Heart right ventricle (tissue), 16 donors: Measurements from ENCODE around the gene IL36B. TPM values are rescaled to one million over a fixed set of nuclear protein-coding genes. Genes with fewer than 3 reads are reported as not detected.

Experiments
- ATAC-seq, 8 donors: fragments of 200-7000 bp; cut with Tn5 transposase; one replicate each; pipeline ENCODE4 v1.9.1; 2020; ENCODE audit warnings: mild to moderate bottlenecking in 8 of 8, moderate library complexity in 8 of 8, moderate number of reproducible peaks in 1 of 8
- DNase-seq, 2 donors: peaks; one replicate each; pipeline ENCODE4 v3.0.0-alpha.2; 2020
- H3K27ac ChIP-seq, 10 donors: fragments of 200-600 bp; sonication (generic) in 2 of 10; one replicate each; pipeline versions ENCODE4 v1.5.0 to v1.8.0; 2020 to 2022; ENCODE audit warnings: mild to moderate bottlenecking in 3 of 10
- H3K27me3 ChIP-seq, 7 donors: fragments of 200-600 bp; one replicate each; pipeline ENCODE4 v1.8.0; 2021 to 2022; ENCODE audit warnings: mild to moderate bottlenecking in 2 of 7
- H3K36me3 ChIP-seq, 9 donors: fragments of 200-600 bp; sonication (generic) in 1 of 9; one replicate each; pipeline versions ENCODE4 v1.5.0 to v1.8.0; 2020 to 2022; ENCODE audit warnings: mild to moderate bottlenecking in 2 of 9
- H3K4me1 ChIP-seq, 9 donors: fragments of 200-600 bp; sonication (generic) in 1 of 9; one replicate each; pipeline versions ENCODE4 v1.5.0 to v1.8.0; 2020 to 2022; ENCODE audit warnings: mild to moderate bottlenecking in 4 of 9
- H3K4me3 ChIP-seq, 10 donors: fragments of 200-600 bp; sonication (generic) in 2 of 10; one replicate each; pipeline versions ENCODE4 v1.5.0 to v1.8.0; 2020 to 2022; ENCODE audit warnings: mild to moderate bottlenecking in 7 of 10, moderate library complexity in 2 of 10
- H3K9me3 ChIP-seq, 11 donors: fragments of 200-600 bp in 10 of 11; sonication (generic) in 2 of 11; one replicate each; pipeline versions ENCODE4 v1.5.0 to v1.8.0; 2013 to 2022; ENCODE audit warnings: mild to moderate bottlenecking in 2 of 11, control low read depth in 1 of 11, moderate library complexity in 1 of 11
- WGBS, 2 donors: extraction: QIAGEN DNeasy Blood & Tissue Kit; methylation state at CpG; one replicate each; pipeline ENCODE4 v1.1.7; 2013; ENCODE audit warnings: inconsistent platforms in 1 of 2; 5-methylcytosine and 5-hydroxymethylcytosine counted together
- intact Hi-C, 10 donors: fragments of 100-400 bp; cut with DNase I; formaldehyde crosslinking; loops; one replicate each; pipeline versions ENCODE4 v1.11.1 to v1.14.2; 2022
- polyA plus RNA-seq, 2 donors: library from polyadenylated mRNA; stranded (reverse); fragments of 200-250 nt; gene quantifications; one replicate each; pipeline ENCODE4 v1.2.3, GENCODE V29; 2013
- total RNA-seq, 10 donors: library from RNA; stranded (reverse); fragmentation: NEBNext Ultra II Directional in 3 of 10; extraction: Animal tissue kit (Norgen Biotek cat#: 25700) in 3 of 10; gene quantifications; one replicate each; pipeline versions ENCODE4 v1.2.1 to v1.2.4, GENCODE V29; 2021 to 2023
- TF ChIP-seq, protein P1 (sequence below), 9 donors: fragments of 200-600 bp; sonication (generic) in 2 of 9; IDR thresholded peaks; one replicate each; pipeline versions ENCODE4 v1.5.0 to v1.8.0; 2021 to 2022; ENCODE audit warnings: antibody characterized with exemption in 9 of 9, mild to moderate bottlenecking in 5 of 9, moderate library complexity in 1 of 9
- donor health status: Arrhythmogenic right ventricular cardiomyopathy.
- donor health status: ischemic (EF 13 %, LVEDD 7.1; RV severe dilation, severe dysfunction).
- donor health status: healthy with polysubstance abuse.
- donor health status: DM: no; HTN: yes; CAD: no.
- donor health status: DM: no; HTN: no; CAD: no.
- donor health status: ischemic (EF 25% LVEDD 6.9; RV normal size, moderate dysfunction).
- donor health status: ischemic (EF 25% LVEDD 5.7; RV mildly dilated, moderate dysfunction).
- donor health status: healthy.
- donor health status: DM: yes; HTN: yes; CAD: no.
- donor health status: Ischemic cardiomyopathy.
- donor health status: ischemic (EF 35%, LVEDD 5.7; RV mildly dilated, moderate dysfunction).
- donor health status: nonischemic (EF 11% LVEDD 7.7; RV severe dilation, severe dysfunction).
- donor health status: DM: yes; HTN: yes; CAD: no.
- donor health status: PGD.
- donor health status: ischemic (EF 29% LVEDD 5.4; RV normal size, mild dysfunction).
- donor health status: nonischemic (EF 23%, LVEDD 6.1; RV moderate dilation, normal function).

The IL36B gene
- total and polyA plus RNA-seq, 12 donors = not detected

DNA sequence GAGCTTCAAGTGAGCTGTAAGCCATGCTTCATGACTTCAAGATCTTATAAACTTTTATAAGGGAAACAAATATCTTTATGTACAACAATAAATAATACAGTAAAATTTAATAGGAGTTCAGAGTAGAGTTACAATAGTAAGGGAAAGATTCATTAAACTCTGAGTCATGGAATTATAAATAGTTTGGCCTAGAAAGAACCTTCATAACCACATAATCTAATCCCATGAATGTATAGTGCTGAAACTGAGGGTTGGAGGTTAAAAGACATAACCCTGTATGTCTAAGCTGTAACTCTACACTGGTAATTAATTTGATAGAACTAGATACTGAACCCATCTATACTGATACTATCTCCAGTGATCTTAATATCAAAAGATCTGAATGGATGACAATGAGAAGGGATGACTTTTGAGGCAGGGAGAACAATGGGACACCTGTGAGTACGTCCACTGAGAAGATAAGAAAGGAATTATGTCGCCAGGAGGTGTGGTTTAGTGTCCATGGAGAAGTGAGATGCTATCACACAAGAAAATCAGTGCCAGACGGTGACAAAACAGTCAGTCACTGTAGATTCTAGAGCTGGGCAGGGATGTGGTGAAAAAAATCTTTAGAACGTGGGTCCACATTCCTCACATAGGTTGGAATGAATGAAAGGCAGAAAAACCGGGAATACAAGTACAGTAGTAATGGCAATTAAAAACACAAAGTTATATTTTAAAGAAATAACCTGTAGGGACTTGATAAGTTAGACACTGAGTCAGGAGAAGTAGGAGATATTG is 16.2 kb upstream of the IL36B start:
- intact Hi-C loops = no loop called here
- no peaks in the 10 kb centered on the region for H3K36me3 ChIP-seq
- H3K4me1 ChIP-seq = peaks cover 0 to 7% (median 0%) of the 10 kb centered on the region in 9 donors
- TF ChIP-seq, protein P1, sequence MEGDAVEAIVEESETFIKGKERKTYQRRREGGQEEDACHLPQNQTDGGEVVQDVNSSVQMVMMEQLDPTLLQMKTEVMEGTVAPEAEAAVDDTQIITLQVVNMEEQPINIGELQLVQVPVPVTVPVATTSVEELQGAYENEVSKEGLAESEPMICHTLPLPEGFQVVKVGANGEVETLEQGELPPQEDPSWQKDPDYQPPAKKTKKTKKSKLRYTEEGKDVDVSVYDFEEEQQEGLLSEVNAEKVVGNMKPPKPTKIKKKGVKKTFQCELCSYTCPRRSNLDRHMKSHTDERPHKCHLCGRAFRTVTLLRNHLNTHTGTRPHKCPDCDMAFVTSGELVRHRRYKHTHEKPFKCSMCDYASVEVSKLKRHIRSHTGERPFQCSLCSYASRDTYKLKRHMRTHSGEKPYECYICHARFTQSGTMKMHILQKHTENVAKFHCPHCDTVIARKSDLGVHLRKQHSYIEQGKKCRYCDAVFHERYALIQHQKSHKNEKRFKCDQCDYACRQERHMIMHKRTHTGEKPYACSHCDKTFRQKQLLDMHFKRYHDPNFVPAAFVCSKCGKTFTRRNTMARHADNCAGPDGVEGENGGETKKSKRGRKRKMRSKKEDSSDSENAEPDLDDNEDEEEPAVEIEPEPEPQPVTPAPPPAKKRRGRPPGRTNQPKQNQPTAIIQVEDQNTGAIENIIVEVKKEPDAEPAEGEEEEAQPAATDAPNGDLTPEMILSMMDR (IDR thresholded peaks at IDR 0.05) = no peak
- ATAC-seq = no peak
- DNase-seq = no peak
- 39 to 44% methylated on average over 5 of the region's 5 CpGs for WGBS, 2 donors
- H3K9me3 ChIP-seq = no peaks in the 10 kb centered on the region
- no peaks in the 10 kb centered on the region for H3K27me3 ChIP-seq
- H3K4me3 ChIP-seq = no peak overlapping the region
- no peak overlapping the region for H3K27ac ChIP-seq

DNA sequence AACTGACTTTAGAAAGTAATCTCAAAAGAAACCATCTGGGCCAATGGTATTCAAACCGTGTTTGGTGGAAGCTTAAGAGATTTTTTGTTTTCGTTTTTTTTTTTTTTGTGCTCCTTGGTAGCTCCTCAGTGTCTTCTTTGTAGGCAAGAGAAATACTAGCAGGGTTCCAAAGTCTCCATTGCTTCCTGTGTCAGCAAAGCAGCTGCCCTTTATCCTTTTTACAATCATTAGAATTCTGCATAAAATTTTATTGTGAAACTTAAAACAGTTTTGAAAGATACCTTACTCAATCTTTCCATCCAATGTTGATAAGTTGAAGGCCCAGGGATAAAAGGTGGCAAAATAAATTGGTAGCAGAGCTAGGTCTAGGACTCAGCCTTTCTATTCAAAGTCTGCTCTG is 15.6 kb upstream of the IL36B start:
- Histone ChIP-seq H3K27ac (no peak overlapping the region), H3K27me3 (no peaks in the 10 kb centered on the region), H3K4me3 (no peak overlapping the region), H3K4me1 (peaks cover 0 to 1% (median 0%) of the 10 kb centered on the region in 9 donors), H3K36me3 (no peaks in the 10 kb centered on the region), H3K9me3 (no peaks in the 10 kb centered on the region)
- 66 to 76% methylated on average over 2 of the region's 2 CpGs for whole genome bisulfite sequencing, 2 donors
- DNase-seq (no peak), ATAC-seq (no peak)
- intact Hi-C loops = no loop called here
- TF ChIP-seq, protein P1 (IDR thresholded peaks at IDR 0.05) = no peak

DNA sequence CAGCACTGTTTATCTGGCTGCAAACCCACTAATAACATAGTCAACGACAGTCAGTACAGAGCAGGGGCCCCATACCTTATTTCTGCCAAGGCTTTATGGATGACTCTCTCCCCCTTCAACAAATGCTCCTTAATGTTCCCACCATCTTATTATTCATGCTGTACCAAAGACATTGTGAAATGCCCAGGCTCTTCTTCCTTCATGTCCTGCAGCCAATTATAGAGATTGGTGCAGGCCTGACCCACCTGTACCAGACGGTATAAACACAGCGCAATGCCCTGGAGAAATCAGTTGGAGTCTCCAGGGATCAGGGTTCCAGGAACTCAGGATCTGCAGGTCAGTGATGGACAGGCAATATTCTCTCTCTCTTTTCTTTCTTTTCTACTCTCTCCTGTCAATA is 15.0 kb upstream of the IL36B start, which contains the start of gene IL1F10:
Gene IL1F10, plus strand, starts transcription at position 290 of the 400 bp plus-strand sequence. CDS start 4,769 bp downstream, outside the sequence.
- TF ChIP-seq, protein P1 (IDR thresholded peaks at IDR 0.05) = no peak
- H3K36me3 ChIP-seq = no peaks in the 10 kb centered on the region
- H3K4me3 ChIP-seq = no peak within 1 kb of the TSS
- intact Hi-C loops = no loop called here
- no peaks in the 10 kb centered on the region for H3K4me1 ChIP-seq
- peaks cover 0 to under 1% (median 0%) of the 10 kb centered on the region in 7 donors for H3K27me3 ChIP-seq
- 84 to 87% methylated on average over 3 of the region's 3 CpGs for WGBS, 2 donors
- DNase-seq (no peak), ATAC-seq (no peak)
- H3K27ac ChIP-seq = no peak within 1 kb of the TSS
- H3K9me3 ChIP-seq = no peaks in the 10 kb centered on the region

DNA sequence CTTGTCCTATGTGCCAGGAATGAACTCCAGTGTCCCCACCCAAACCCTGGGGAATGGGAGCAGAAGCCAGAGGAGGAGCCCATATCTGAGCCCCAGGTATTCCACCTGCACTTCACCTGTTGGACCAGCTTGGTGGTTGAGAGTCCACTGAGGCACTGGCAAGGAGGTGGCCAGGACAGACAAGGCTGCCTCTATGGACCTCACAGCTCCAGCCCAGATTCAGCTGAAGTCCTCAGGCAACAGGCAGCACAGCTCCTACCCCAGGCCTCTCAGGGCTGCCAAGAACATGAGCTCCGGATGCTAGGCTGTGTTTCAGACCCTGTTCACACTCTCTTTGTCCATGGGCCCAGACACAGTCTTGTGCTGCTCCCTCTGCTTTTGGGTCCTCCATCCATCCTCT is 12.2 kb upstream of the IL36B start:
- no peaks in the 10 kb centered on the region for H3K9me3 ChIP-seq
- 74 to 78% methylated on average over 1 of the region's 1 CpG for WGBS, 2 donors
- peaks cover 0 to 8% (median 0%) of the 10 kb centered on the region in 7 donors for H3K27me3 ChIP-seq
- ATAC-seq = no peak
- H3K4me3 ChIP-seq = no peak overlapping the region
- no peak for DNase-seq
- H3K4me1 ChIP-seq = no peaks in the 10 kb centered on the region
- H3K27ac ChIP-seq = no peak overlapping the region
- intact Hi-C loops = no loop called here
- H3K36me3 ChIP-seq = no peaks in the 10 kb centered on the region
- TF ChIP-seq, protein P1 (IDR thresholded peaks at IDR 0.05) = no peak
